Measurements from ENCODE around the gene CADM4. TPM values are rescaled to one million over a fixed set of nuclear protein-coding genes. Genes with fewer than 3 reads are reported as not detected.

CADM4 gene
- total and polyA plus RNA-seq, 9 of the 15 experiments (the other 6 are each of a cell fraction or from before 2014, with no cell fraction given), result 0.03 to 4.6 (median 1.3) TPM

DNA sequence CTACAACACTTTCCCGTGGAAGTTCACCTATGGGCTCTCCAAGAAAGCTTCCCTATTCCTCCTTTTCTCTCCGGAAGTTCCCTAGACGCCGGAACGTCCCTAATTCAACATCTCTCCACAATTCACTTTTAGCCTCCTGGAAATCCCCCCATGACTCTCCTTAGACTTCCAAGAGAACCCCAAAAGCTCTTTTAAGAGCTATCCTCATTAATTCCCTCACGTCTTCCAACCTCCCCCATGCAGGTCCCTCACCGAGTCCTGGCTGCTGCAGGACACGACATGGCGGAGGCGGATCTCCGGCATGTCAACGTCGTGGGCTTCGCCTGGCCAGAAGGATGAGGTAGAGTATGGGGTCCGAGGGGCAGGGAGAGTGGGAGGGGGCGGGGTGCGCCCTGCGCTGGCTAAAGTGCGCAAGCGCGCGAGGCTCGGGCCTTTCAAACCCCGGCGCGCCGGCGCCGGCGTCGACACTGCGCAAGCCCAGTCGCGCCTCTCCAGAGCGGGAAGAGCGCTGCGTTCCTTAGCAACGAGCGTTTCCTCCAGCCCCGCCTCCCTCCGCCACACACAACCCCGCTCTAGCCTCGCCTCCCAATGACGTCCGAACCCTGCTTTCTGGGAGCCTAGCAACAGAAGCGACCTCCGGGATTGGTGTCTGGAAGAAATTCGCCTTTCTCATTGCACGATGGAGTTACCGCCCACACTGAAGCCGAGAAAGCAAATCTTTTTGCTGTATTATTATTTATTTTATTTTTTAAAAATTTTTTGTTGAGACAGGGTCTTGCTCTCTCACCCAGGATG, 64.3 kb downstream of the CADM4 start, which contains the start of the genes PINLYP and XRCC1 (continued):
- peak; percentile 52; the same call in 1 of the 2 replicates for TF ChIP-seq POLR2AphosphoS5 (IDR thresholded peaks at IDR 0.05; ENCODE audit: control insufficient read depth, insufficient read depth, low read depth, low read length)
- TF ChIP-seq, protein P1, sequence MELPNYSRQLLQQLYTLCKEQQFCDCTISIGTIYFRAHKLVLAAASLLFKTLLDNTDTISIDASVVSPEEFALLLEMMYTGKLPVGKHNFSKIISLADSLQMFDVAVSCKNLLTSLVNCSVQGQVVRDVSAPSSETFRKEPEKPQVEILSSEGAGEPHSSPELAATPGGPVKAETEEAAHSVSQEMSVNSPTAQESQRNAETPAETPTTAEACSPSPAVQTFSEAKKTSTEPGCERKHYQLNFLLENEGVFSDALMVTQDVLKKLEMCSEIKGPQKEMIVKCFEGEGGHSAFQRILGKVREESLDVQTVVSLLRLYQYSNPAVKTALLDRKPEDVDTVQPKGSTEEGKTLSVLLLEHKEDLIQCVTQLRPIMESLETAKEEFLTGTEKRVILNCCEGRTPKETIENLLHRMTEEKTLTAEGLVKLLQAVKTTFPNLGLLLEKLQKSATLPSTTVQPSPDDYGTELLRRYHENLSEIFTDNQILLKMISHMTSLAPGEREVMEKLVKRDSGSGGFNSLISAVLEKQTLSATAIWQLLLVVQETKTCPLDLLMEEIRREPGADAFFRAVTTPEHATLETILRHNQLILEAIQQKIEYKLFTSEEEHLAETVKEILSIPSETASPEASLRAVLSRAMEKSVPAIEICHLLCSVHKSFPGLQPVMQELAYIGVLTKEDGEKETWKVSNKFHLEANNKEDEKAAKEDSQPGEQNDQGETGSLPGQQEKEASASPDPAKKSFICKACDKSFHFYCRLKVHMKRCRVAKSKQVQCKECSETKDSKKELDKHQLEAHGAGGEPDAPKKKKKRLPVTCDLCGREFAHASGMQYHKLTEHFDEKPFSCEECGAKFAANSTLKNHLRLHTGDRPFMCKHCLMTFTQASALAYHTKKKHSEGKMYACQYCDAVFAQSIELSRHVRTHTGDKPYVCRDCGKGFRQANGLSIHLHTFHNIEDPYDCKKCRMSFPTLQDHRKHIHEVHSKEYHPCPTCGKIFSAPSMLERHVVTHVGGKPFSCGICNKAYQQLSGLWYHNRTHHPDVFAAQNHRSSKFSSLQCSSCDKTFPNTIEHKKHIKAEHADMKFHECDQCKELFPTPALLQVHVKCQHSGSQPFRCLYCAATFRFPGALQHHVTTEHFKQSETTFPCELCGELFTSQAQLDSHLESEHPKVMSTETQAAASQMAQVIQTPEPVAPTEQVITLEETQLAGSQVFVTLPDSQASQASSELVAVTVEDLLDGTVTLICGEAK (IDR thresholded peaks at IDR 0.05), result peak; percentile 48; the same call in 1 of the 2 replicates
- TF ChIP-seq, protein P1 (CRISPR knock-in tag; IDR thresholded peaks at IDR 0.05), result no peak
